Osteoblast (primary cell): Measurements from ENCODE around the gene CPNE4. TPM values are rescaled to one million over a fixed set of nuclear protein-coding genes. Genes with fewer than 3 reads are reported as not detected.

Source experiments
- DNase-seq: peaks from one replicate; pipeline ENCODE4 v3.0.0; 2011; ENCODE audit warnings: low spot score, mixed read lengths; ENCODE audit not compliant: insufficient read length; ENCODE audit errors: missing footprints
- H2AFZ ChIP-seq: 2 replicates; pipeline ENCODE4 v1.6.0; 2011; ENCODE audit warnings: mild to moderate bottlenecking, low read length
- H3K27ac ChIP-seq: 2 replicates; pipeline ENCODE4 v1.5.1; 2011; ENCODE audit warnings: mild to moderate bottlenecking, low read depth, low read length, moderate library complexity
- H3K27me3 ChIP-seq: 2 replicates; pipeline ENCODE4 v1.6.0; 2012; ENCODE audit warnings: mild to moderate bottlenecking, control low read depth, inconsistent platforms, low read length, moderate library complexity; ENCODE audit not compliant: insufficient read depth
- H3K36me3 ChIP-seq: 2 replicates; pipeline ENCODE4 v1.5.1; 2011; ENCODE audit warnings: mild to moderate bottlenecking, low read length, control low read depth, moderate library complexity; ENCODE audit not compliant: insufficient read depth
- H3K4me1 ChIP-seq: 2 replicates; pipeline ENCODE4 v1.5.1; 2011; ENCODE audit warnings: mild to moderate bottlenecking, low read length, control low read depth, moderate library complexity; ENCODE audit not compliant: insufficient read depth
- H3K4me2 ChIP-seq: 2 replicates; pipeline ENCODE4 v1.6.0; 2011; ENCODE audit warnings: mild to moderate bottlenecking, low read length; ENCODE audit not compliant: insufficient read depth
- H3K4me3 ChIP-seq: fragments of 200-600 bp; sonication (generic); 3 replicates; pipeline ENCODE4 v1.5.1; 2012; ENCODE audit warnings: mild to moderate bottlenecking, low read length, inconsistent platforms; ENCODE audit not compliant: insufficient read depth
- H3K79me2 ChIP-seq: 2 replicates; pipeline ENCODE4 v1.6.0; 2012; ENCODE audit warnings: mild to moderate bottlenecking, low read length, control low read depth, inconsistent platforms; ENCODE audit not compliant: insufficient read depth
- H3K9me3 ChIP-seq: 2 replicates; pipeline ENCODE4 v1.5.1; 2011; ENCODE audit warnings: low read depth, low read length, control low read depth
- H4K20me1 ChIP-seq: 2 replicates; pipeline ENCODE4 v1.6.0; 2012; ENCODE audit warnings: mild to moderate bottlenecking, low read length, control low read depth; ENCODE audit not compliant: insufficient read depth
- total RNA-seq: library from RNA; depleted of rRNA; stranded (reverse); fragments of >200 nt; gene quantifications from 2 replicates; pipeline ENCODE4 v1.2.3, GENCODE V29; 2012
- TF ChIP-seq, protein P1 (sequence below): IDR thresholded peaks from 2 replicates; pipeline ENCODE4 v1.5.1; 2011; ENCODE audit warnings: mild to moderate bottlenecking, low read depth, low read length, moderate library complexity; ENCODE audit errors: extremely low read depth

Gene CPNE4
- total RNA-seq, 1 donor: not detected

DNA sequence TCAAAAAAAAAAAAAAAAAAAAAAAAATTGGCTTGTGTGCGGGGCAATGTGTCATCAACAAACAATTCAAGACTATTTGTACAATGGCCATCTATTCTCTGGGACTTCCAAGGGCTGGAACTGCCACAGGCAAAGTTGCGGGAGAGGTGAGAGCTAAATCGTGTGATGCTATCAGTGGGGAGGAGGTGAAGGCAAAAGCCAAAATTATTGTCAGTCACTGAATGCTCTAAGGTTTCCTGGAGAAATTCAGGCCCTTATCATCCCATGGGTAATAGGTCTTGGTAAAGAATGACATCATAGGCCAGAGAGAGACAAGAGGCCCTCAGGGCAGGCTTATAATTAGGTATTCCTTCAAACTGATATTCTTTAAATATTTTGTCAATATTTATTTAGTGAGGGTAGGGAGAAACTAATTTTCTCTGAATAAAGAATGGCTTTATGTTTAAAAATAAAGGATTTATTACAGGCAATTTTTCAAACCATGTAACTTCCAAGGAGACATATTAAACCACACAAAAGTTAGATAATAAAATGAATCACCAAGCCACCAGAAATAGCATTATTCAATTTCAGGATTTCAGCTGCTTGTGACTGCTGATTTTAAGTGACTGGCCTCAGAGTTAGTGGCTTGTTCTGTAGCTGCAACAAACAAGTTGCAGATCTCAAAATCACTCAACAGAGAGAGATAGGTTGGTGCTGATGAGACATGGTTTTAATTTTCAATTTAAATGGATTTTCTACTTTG lies 305.7 kb downstream of the CPNE4 start:
- no peak overlapping the region for H3K4me2 ChIP-seq
- no peak overlapping the region for H3K27ac ChIP-seq
- H3K36me3 ChIP-seq: no peaks in the 10 kb centered on the region
- H4K20me1 ChIP-seq: no peaks in the 10 kb centered on the region
- H2AFZ ChIP-seq: no peak overlapping the region
- H3K27me3 ChIP-seq: no peaks in the 10 kb centered on the region
- H3K79me2 ChIP-seq: no peaks in the 10 kb centered on the region
- TF ChIP-seq, protein P1, sequence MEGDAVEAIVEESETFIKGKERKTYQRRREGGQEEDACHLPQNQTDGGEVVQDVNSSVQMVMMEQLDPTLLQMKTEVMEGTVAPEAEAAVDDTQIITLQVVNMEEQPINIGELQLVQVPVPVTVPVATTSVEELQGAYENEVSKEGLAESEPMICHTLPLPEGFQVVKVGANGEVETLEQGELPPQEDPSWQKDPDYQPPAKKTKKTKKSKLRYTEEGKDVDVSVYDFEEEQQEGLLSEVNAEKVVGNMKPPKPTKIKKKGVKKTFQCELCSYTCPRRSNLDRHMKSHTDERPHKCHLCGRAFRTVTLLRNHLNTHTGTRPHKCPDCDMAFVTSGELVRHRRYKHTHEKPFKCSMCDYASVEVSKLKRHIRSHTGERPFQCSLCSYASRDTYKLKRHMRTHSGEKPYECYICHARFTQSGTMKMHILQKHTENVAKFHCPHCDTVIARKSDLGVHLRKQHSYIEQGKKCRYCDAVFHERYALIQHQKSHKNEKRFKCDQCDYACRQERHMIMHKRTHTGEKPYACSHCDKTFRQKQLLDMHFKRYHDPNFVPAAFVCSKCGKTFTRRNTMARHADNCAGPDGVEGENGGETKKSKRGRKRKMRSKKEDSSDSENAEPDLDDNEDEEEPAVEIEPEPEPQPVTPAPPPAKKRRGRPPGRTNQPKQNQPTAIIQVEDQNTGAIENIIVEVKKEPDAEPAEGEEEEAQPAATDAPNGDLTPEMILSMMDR: no peak
- H3K4me3 ChIP-seq: no peak overlapping the region
- no peaks in the 10 kb centered on the region for H3K4me1 ChIP-seq
- no peaks in the 10 kb centered on the region for H3K9me3 ChIP-seq
- DNase-seq: no peak

DNA sequence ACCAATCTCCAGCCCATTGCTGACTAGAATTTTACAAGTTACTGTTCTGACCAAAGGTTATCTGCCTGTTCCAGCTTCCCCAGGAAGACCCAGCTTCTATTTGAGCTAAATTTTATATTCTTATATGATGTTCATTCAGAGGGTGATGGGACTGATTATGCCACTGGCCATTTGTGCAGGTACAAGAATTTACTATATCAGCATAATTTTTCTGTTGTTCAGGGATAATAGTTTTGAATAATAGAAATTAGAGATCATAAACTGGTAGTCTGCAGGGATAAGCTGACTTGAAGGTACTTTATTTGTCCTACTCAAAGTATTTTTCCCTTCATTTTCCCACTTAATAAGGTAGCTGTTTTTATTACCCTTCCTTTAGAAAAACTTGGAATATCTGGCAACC lies 309.4 kb downstream of the CPNE4 start:
- no peaks in the 10 kb centered on the region for H4K20me1 ChIP-seq
- H3K36me3 ChIP-seq: no peaks in the 10 kb centered on the region
- no peak overlapping the region for H3K27ac ChIP-seq
- no peak overlapping the region for H3K4me2 ChIP-seq
- no peaks in the 10 kb centered on the region for H3K79me2 ChIP-seq
- H3K4me1 ChIP-seq: no peaks in the 10 kb centered on the region
- H3K4me3 ChIP-seq: no peak overlapping the region
- TF ChIP-seq, protein P1: no peak
- no peaks in the 10 kb centered on the region for H3K27me3 ChIP-seq
- DNase-seq: no peak
- H2AFZ ChIP-seq: no peak overlapping the region
- H3K9me3 ChIP-seq: no peaks in the 10 kb centered on the region

DNA sequence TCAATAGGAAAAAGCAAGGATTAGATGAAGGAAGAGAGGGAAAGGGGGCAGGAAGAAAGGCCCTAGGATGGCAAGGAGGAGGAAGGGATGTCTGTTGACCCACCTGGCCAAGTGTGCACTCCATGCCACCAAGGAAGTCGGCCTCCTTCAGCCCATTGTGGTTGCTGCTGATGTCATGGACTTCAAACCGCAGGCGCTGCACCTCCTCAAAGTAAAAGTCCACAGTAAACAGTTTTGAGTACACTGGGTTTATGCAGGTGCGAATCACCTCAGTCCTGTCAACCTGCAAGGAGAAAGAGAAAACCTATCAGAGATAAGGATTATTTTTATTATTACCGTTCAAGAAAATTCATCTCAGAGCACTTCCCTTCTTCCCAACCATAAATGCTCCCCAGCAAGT lies 311.5 kb downstream of the CPNE4 start:
- H3K4me2 ChIP-seq: no peak overlapping the region

DNA sequence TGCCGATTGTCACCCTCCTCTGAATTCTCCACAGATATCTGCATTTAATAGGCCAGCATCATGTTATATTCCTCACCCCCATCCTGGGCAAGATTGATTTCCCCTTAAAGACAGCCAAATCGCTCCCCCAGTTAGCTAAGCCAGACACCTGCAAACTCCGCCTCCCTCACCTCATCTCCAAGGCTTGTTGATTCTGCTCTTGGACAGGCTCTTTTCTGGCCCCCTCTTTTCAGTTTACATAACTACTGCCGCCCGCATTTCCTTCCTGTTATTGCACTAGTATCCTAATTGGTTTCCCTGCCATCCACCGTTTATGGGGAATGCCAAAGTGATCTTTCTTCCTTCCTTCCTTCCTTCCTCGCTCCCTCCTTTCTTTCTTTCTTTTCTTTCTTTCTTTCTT lies 317.3 kb downstream of the CPNE4 start:
- Histone ChIP-seq H3K79me2 (no peaks in the 10 kb centered on the region), H2AFZ (no peak overlapping the region), H3K36me3 (no peaks in the 10 kb centered on the region), H3K27ac (no peak overlapping the region), H3K9me3 (no peaks in the 10 kb centered on the region), H3K27me3 (no peaks in the 10 kb centered on the region), H3K4me3 (no peak overlapping the region), H4K20me1 (no peaks in the 10 kb centered on the region), H3K4me1 (no peaks in the 10 kb centered on the region), H3K4me2 (no peak overlapping the region)
- TF ChIP-seq, protein P1: no peak
- DNase-seq: no peak

More for the DNA sequence above, 311.5 kb downstream of the CPNE4 start:
- H3K9me3 ChIP-seq: no peaks in the 10 kb centered on the region
- no peaks in the 10 kb centered on the region for H3K79me2 ChIP-seq
- no peak overlapping the region for H2AFZ ChIP-seq
- DNase-seq: peak; percentile 42
- H3K4me3 ChIP-seq: no peak overlapping the region
- no peaks in the 10 kb centered on the region for H3K27me3 ChIP-seq
- H4K20me1 ChIP-seq: no peaks in the 10 kb centered on the region
- no peaks in the 10 kb centered on the region for H3K4me1 ChIP-seq
- TF ChIP-seq, protein P1: no peak
- H3K36me3 ChIP-seq: no peaks in the 10 kb centered on the region
- H3K27ac ChIP-seq: no peak overlapping the region
